Measurements from ENCODE around the gene CCDC178.

DNA sequence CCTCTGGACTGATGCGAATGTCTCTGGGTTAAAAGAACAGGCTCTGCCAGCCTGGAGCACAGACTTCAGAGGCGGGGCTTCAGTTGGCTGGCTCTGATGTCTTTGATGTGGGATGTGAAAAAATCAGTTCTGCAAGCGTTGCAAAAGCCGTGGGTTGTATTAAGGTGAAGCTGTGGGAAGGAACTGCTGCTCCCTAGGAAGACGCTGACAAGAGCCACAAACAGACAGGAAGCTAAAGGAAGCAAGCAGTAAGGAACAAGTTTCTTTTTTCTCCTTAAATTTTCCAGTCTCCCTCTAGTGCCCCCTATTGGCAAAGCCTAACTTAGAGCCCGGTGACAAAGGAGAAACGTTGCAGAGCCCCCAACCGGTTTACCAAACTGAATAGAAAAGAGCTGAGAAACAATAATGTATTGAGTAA is 239.0 kb downstream of the CCDC178 start:
- TF ChIP-seq CTCF (IDR thresholded peaks at IDR 0.05; ENCODE audit: low read length) (peak; percentile 55; the same call in 1 of the 2 replicates), EZH2 (IDR thresholded peaks at IDR 0.05; ENCODE audit: borderline replicate concordance, low read length) (no peak)
